ENCODE data around the gene WDR59. TPM values are rescaled to one million over a fixed set of nuclear protein-coding genes. Genes with fewer than 3 reads are reported as not detected.
"Not testable (repeated sequence)": the region's sequence is repeated elsewhere in the genome, so short reads cannot be mapped to it uniquely, and the experiment has no call there.

WDR59 gene
- total RNA-seq, 1 donor: 14.8 TPM

- no peak for TF ChIP-seq CTCF (IDR thresholded peaks at IDR 0.05; ENCODE audit: extremely low read depth, low read depth, low read length)
- H3K79me2 ChIP-seq (ENCODE audit: insufficient read depth, low read length): no peaks in the 10 kb centered on the region
- H3K27ac ChIP-seq (ENCODE audit: low read depth, low read length): no peak overlapping the region
Measured at GRCh38 chr16:74921051-74921450, 63.9 kb downstream of the WDR59 start.

GRCh38 chr16:74909665-74910064 lies 75.3 kb downstream of the WDR59 start:
- Histone ChIP-seq H3K4me3 (ENCODE audit: insufficient read depth, low read length) (no peak overlapping the region), H3K27me3 (ENCODE audit: insufficient read depth, low read length) (no peaks in the 10 kb centered on the region), H3K36me3 (ENCODE audit: insufficient read depth, low read length) (peaks cover 38% of the 10 kb centered on the region), H3K27ac (ENCODE audit: low read depth, low read length) (no peak overlapping the region), H4K20me1 (ENCODE audit: insufficient read depth, low read length) (no peaks in the 10 kb centered on the region), H3K9me3 (ENCODE audit: low read depth, low read length) (no peaks in the 10 kb centered on the region), H3K4me1 (ENCODE audit: insufficient read depth, low read length) (no peaks in the 10 kb centered on the region), H3K4me2 (ENCODE audit: insufficient read depth, low read length) (no peak overlapping the region), H3K79me2 (ENCODE audit: insufficient read depth, low read length) (no peaks in the 10 kb centered on the region), H2AFZ (ENCODE audit: low read length) (no peak overlapping the region)
- TF ChIP-seq CTCF (IDR thresholded peaks at IDR 0.05; ENCODE audit: extremely low read depth, low read depth, low read length): no peak
- DNase-seq (ENCODE audit: insufficient read length, low spot score, missing footprints): no peak

More at GRCh38 chr16:74921051-74921450, 63.9 kb downstream of the WDR59 start:
- no peaks in the 10 kb centered on the region for H3K27me3 ChIP-seq (ENCODE audit: insufficient read depth, low read length)
- H2AFZ ChIP-seq (ENCODE audit: low read length): no peak overlapping the region
- no peak overlapping the region for H3K4me2 ChIP-seq (ENCODE audit: insufficient read depth, low read length)
- H3K36me3 ChIP-seq (ENCODE audit: insufficient read depth, low read length): peaks cover 8% of the 10 kb centered on the region
- no peak overlapping the region for H3K4me3 ChIP-seq (ENCODE audit: insufficient read depth, low read length)
- DNase-seq (ENCODE audit: insufficient read length, low spot score, missing footprints): no peak
- H4K20me1 ChIP-seq (ENCODE audit: insufficient read depth, low read length): no peaks in the 10 kb centered on the region
- H3K4me1 ChIP-seq (ENCODE audit: insufficient read depth, low read length): no peaks in the 10 kb centered on the region
- H3K9me3 ChIP-seq (ENCODE audit: low read depth, low read length): no peaks in the 10 kb centered on the region

- H3K9me3 ChIP-seq (ENCODE audit: low read depth, low read length); H3K4me1 ChIP-seq (ENCODE audit: insufficient read depth, low read length); H3K79me2 ChIP-seq (ENCODE audit: insufficient read depth, low read length); DNase-seq (ENCODE audit: insufficient read length, low spot score, missing footprints); H3K4me3 ChIP-seq (ENCODE audit: insufficient read depth, low read length); H4K20me1 ChIP-seq (ENCODE audit: insufficient read depth, low read length); H3K27ac ChIP-seq (ENCODE audit: low read depth, low read length); H3K4me2 ChIP-seq (ENCODE audit: insufficient read depth, low read length); H2AFZ ChIP-seq (ENCODE audit: low read length); H3K27me3 ChIP-seq (ENCODE audit: insufficient read depth, low read length): not testable (repeated sequence)
- H3K36me3 ChIP-seq (ENCODE audit: insufficient read depth, low read length): peaks cover 29% of the 10 kb centered on the region
Measured at GRCh38 chr16:74908759-74909158, 76.2 kb downstream of the WDR59 start.

GRCh38 chr16:74903901-74904678 lies 80.8 kb downstream of the WDR59 start:
- no peak for DNase-seq (ENCODE audit: insufficient read length, low spot score, missing footprints)
- no peak for TF ChIP-seq CTCF (IDR thresholded peaks at IDR 0.05; ENCODE audit: extremely low read depth, low read depth, low read length)
- peaks cover 8% of the 10 kb centered on the region for H3K36me3 ChIP-seq (ENCODE audit: insufficient read depth, low read length)
- H4K20me1 ChIP-seq (ENCODE audit: insufficient read depth, low read length): no peaks in the 10 kb centered on the region
- no peaks in the 10 kb centered on the region for H3K4me1 ChIP-seq (ENCODE audit: insufficient read depth, low read length)
- H3K4me3 ChIP-seq (ENCODE audit: insufficient read depth, low read length): no peak overlapping the region
- H2AFZ ChIP-seq (ENCODE audit: low read length): no peak overlapping the region
- no peak overlapping the region for H3K27ac ChIP-seq (ENCODE audit: low read depth, low read length)
- H3K27me3 ChIP-seq (ENCODE audit: insufficient read depth, low read length): no peaks in the 10 kb centered on the region
- H3K9me3 ChIP-seq (ENCODE audit: low read depth, low read length): no peaks in the 10 kb centered on the region
- no peak overlapping the region for H3K4me2 ChIP-seq (ENCODE audit: insufficient read depth, low read length)
- no peaks in the 10 kb centered on the region for H3K79me2 ChIP-seq (ENCODE audit: insufficient read depth, low read length)
